OCI-LY3 (cell line): Measurements from ENCODE around the gene KLF3.

Source experiments
- CTCF ChIP-seq: fragments of 200-600, 300-600 bp; sonication (generic); IDR thresholded peaks from 2 replicates; pipeline ENCODE4 v1.5.1; 2014; ENCODE audit warnings: antibody characterized with exemption, low read length, low read depth
- EZH2phosphoT487 ChIP-seq: fragments of 200-600 bp; shearing (Covaris generic); IDR thresholded peaks from 2 replicates; pipeline ENCODE4 v1.6.1; 2018; ENCODE audit warnings: antibody characterized with exemption, mixed run types, low read depth

- no peak for TF ChIP-seq CTCF
- no peak for TF ChIP-seq EZH2phosphoT487
Observed at GRCh38 chr4:38672074-38672396, 8.0 kb downstream of the KLF3 start.
